H9 (cell line): ENCODE data around the gene IFI27. TPM values are rescaled to one million over a fixed set of nuclear protein-coding genes. Genes with fewer than 3 reads are reported as not detected.

Experiments used
- DNase-seq: peaks from one replicate; pipeline ENCODE4 v3.0.0-alpha.2; 2017
- H2AFZ ChIP-seq: one replicate; pipeline ENCODE4 v1.6.1; 2013; ENCODE audit warnings: mild to moderate bottlenecking, low read length, control low read depth, moderate library complexity
- H2AK5ac ChIP-seq: 2 replicates; pipeline ENCODE4 v1.6.1; 2013; ENCODE audit warnings: low read length, control low read depth, mixed read lengths; ENCODE audit not compliant: insufficient read length
- H2BK120ac ChIP-seq: one replicate; pipeline ENCODE4 v1.6.1; 2013; ENCODE audit warnings: low read depth, mild to moderate bottlenecking, low read length, control low read depth, inconsistent platforms; ENCODE audit not compliant: poor library complexity, severe bottlenecking
- H2BK12ac ChIP-seq: 2 replicates; pipeline ENCODE4 v1.6.1; 2013; ENCODE audit warnings: low read length, control low read depth, mixed read lengths, low read depth; ENCODE audit not compliant: insufficient read length
- H2BK15ac ChIP-seq: 2 replicates; pipeline ENCODE4 v1.6.1; 2013; ENCODE audit warnings: low read depth, low read length, control low read depth
- H2BK20ac ChIP-seq: one replicate; pipeline ENCODE4 v1.6.1; 2013; ENCODE audit warnings: low read depth, mild to moderate bottlenecking, low read length, control low read depth, inconsistent platforms; ENCODE audit not compliant: poor library complexity, severe bottlenecking
- H2BK5ac ChIP-seq: 2 replicates; pipeline ENCODE4 v1.6.1; 2013; ENCODE audit warnings: low read length, control low read depth, mixed read lengths; ENCODE audit not compliant: insufficient read length
- H3K14ac ChIP-seq: 2 replicates; pipeline ENCODE4 v1.6.1; 2013; ENCODE audit warnings: low read length, control low read depth; ENCODE audit not compliant: insufficient read depth
- H3K18ac ChIP-seq: 2 replicates; pipeline ENCODE4 v1.6.1; 2013; ENCODE audit warnings: low read depth, mild to moderate bottlenecking, mixed read lengths, low read length, control low read depth; ENCODE audit not compliant: insufficient read length
- H3K23ac ChIP-seq: 2 replicates; pipeline ENCODE4 v1.6.1; 2013; ENCODE audit warnings: low read length, control low read depth, mixed read lengths, low read depth; ENCODE audit not compliant: insufficient read length
- H3K23me2 ChIP-seq: 2 replicates; pipeline ENCODE4 v1.6.1; 2013; ENCODE audit warnings: low read depth, mild to moderate bottlenecking, mixed read lengths, low read length, control low read depth; ENCODE audit not compliant: insufficient read length, poor library complexity, severe bottlenecking
- H3K27ac ChIP-seq: 2 replicates; pipeline ENCODE4 v1.5.1; 2013; ENCODE audit warnings: low read length, control low read depth, mixed read lengths, low read depth; ENCODE audit not compliant: insufficient read length
- H3K27me3 ChIP-seq: 2 replicates; pipeline ENCODE4 v1.6.1; 2013; ENCODE audit warnings: low read length, control low read depth, inconsistent platforms; ENCODE audit not compliant: insufficient read depth
- H3K4ac ChIP-seq: 2 replicates; pipeline ENCODE4 v1.6.1; 2013; ENCODE audit warnings: low read depth, mild to moderate bottlenecking, control low read depth, inconsistent platforms, low read length, moderate library complexity
- H3K4me1 ChIP-seq: 2 replicates; pipeline ENCODE4 v1.6.1; 2013; ENCODE audit warnings: low read length, control low read depth, inconsistent platforms; ENCODE audit not compliant: insufficient read depth
- H3K4me2 ChIP-seq: 2 replicates; pipeline ENCODE4 v1.6.1; 2013; ENCODE audit warnings: low read length, control low read depth, mixed read lengths; ENCODE audit not compliant: insufficient read length, insufficient read depth
- H3K56ac ChIP-seq: 2 replicates; pipeline ENCODE4 v1.6.1; 2013; ENCODE audit warnings: low read depth, mild to moderate bottlenecking, mixed read lengths, low read length, control low read depth; ENCODE audit not compliant: insufficient read length
- H3K79me1 ChIP-seq: 2 replicates; pipeline ENCODE4 v1.6.1; 2013; ENCODE audit warnings: low read depth, mild to moderate bottlenecking, moderate library complexity, low read length, control low read depth, inconsistent platforms; ENCODE audit not compliant: insufficient read depth, poor library complexity, severe bottlenecking
- H3K79me2 ChIP-seq: 2 replicates; pipeline ENCODE4 v1.6.1; 2013; ENCODE audit warnings: low read length, control low read depth, inconsistent platforms; ENCODE audit not compliant: insufficient read depth
- H3K9ac ChIP-seq: 2 replicates; pipeline ENCODE4 v1.6.1; 2013; ENCODE audit warnings: low read length, control low read depth, mixed read lengths; ENCODE audit not compliant: insufficient read length; ENCODE audit errors: extremely low read depth
- H3K9me3 ChIP-seq: one replicate; pipeline ENCODE4 v1.6.1; 2013; ENCODE audit warnings: low read depth, low read length, inconsistent platforms; ENCODE audit not compliant: control insufficient read depth
- H3T11ph ChIP-seq: one replicate; pipeline ENCODE4 v1.6.1; 2013; ENCODE audit warnings: mild to moderate bottlenecking, low read length, control low read depth, inconsistent platforms
- H4K20me1 ChIP-seq: one replicate; pipeline ENCODE4 v1.6.1; 2013; ENCODE audit not compliant: control insufficient read depth, insufficient read length, insufficient read depth
- H4K5ac ChIP-seq: 2 replicates; pipeline ENCODE4 v1.6.1; 2013; ENCODE audit warnings: low read depth, mild to moderate bottlenecking, mixed read lengths, low read length, control low read depth; ENCODE audit not compliant: insufficient read length
- H4K8ac ChIP-seq: replicated peaks from 2 replicates; pipeline ENCODE4 v1.6.1; 2013; ENCODE audit warnings: low read length, control low read depth, mixed read lengths, low read depth; ENCODE audit not compliant: insufficient read length
- H4K91ac ChIP-seq: 2 replicates; pipeline ENCODE4 v1.6.1; 2013; ENCODE audit warnings: low read depth, mild to moderate bottlenecking, moderate library complexity, mixed read lengths, low read length, control low read depth; ENCODE audit not compliant: insufficient read length
- H3K27ac Mint-ChIP-seq, 3 experiments: 2 replicates in 2 of 3; 3 replicates in 1 of 3; pipeline ENCODE4 v1.8.0; 2020 to 2021; ENCODE audit warnings: mixed read lengths in 3 of 3, mild to moderate bottlenecking in 1 of 3, moderate library complexity in 1 of 3
- H3K27me3 Mint-ChIP-seq: 2 replicates; pipeline ENCODE4 v1.8.0; 2021; ENCODE audit warnings: low read depth, mild to moderate bottlenecking, moderate library complexity, mixed read lengths
- H3K36me3 Mint-ChIP-seq, 3 experiments: 2 replicates in 2 of 3; 3 replicates in 1 of 3; pipeline ENCODE4 v1.8.0; 2020 to 2021; ENCODE audit warnings: low read depth in 3 of 3, mixed read lengths in 3 of 3; ENCODE audit not compliant: insufficient read depth in 1 of 3
- H3K4me1 Mint-ChIP-seq, 2 experiments: 2 replicates each; pipeline ENCODE4 v1.8.0; 2020; ENCODE audit warnings: mixed read lengths in 2 of 2
- H3K4me3 Mint-ChIP-seq, 2 experiments: 2 replicates in 1 of 2; 3 replicates in 1 of 2; pipeline ENCODE4 v1.8.0; 2020 to 2021; ENCODE audit warnings: mild to moderate bottlenecking in 2 of 2, mixed read lengths in 2 of 2, moderate library complexity in 1 of 2
- H3K9me3 Mint-ChIP-seq, 2 experiments: 2 replicates in 1 of 2; 3 replicates in 1 of 2; pipeline ENCODE4 v1.8.0; 2020; ENCODE audit warnings: mild to moderate bottlenecking in 2 of 2, mixed read lengths in 2 of 2, moderate library complexity in 1 of 2
- CTCF ChIP-seq: fragments of 200-600 bp; sonication (generic); conservative IDR thresholded peaks from 3 replicates; pipeline ENCODE4 v1.8.0; 2021; ENCODE audit warnings: antibody characterized with exemption, mild to moderate bottlenecking
- WGBS: extraction: QIAGEN DNeasy Blood & Tissue Kit; methylation state at CpG from one replicate; pipeline ENCODE4 v1.1.7; 2013; ENCODE audit warnings: missing lambda C conversion rate, low lambda C conversion rate, mixed read lengths; ENCODE audit not compliant: insufficient read length; ENCODE audit errors: extremely low coverage; 5-methylcytosine and 5-hydroxymethylcytosine counted together
- total RNA-seq: library from RNA; stranded (reverse); gene quantifications from 2 replicates; pipeline ENCODE4 v1.2.1, GENCODE V29; 2021

The IFI27 gene
- total RNA-seq, 1 experiment from 2014 or later, result 1.7 TPM

GRCh38 chr14:94165744-94166143, 55.2 kb downstream of the IFI27 start:
- Histone ChIP-seq H2AK5ac (no peak overlapping the region), H4K20me1 (no peaks in the 10 kb centered on the region), H3K56ac (no peak overlapping the region), H3K27ac (no peak overlapping the region), H3K4me2 (no peak overlapping the region), H3K23ac (no peak overlapping the region), H3T11ph (no peak overlapping the region), H3K4me1 (0 out of 2 replicates have a peak, but pooled peaks cover 2% of the 10 kb centered on the region), H3K79me2 (no peaks in the 10 kb centered on the region), H3K9me3 (no peaks in the 10 kb centered on the region), H3K79me1 (no peaks in the 10 kb centered on the region), H2AFZ (no peak overlapping the region), H3K4ac (no peak overlapping the region), H3K27me3 (no peaks in the 10 kb centered on the region), H2BK15ac (no peak overlapping the region), H3K9ac (no peak overlapping the region), H3K14ac (no peak overlapping the region), H2BK20ac (no peak overlapping the region), H2BK120ac (no peak overlapping the region), H3K18ac (no peak overlapping the region), H4K5ac (no peak overlapping the region), H4K8ac (no peak overlapping the region), H2BK5ac (no peak overlapping the region), H4K91ac (no peak overlapping the region), H2BK12ac (no peak overlapping the region), H3K23me2 (no peaks in the 10 kb centered on the region)
- Mint-ChIP-seq H3K27me3 (peaks cover 4% of the 10 kb centered on the region), H3K9me3 (no peaks in the 10 kb centered on the region), H3K4me1 (peaks cover 20 to 24% of the 10 kb centered on the region in 2 experiments), H3K4me3 (peak overlapping the region in 1 of 2 experiments; percentile 54; a peak in 2 of 5 replicates), H3K27ac (peak overlapping the region in 1 of 3 experiments; percentile 44; a peak in 1 of 7 replicates), H3K36me3 (no peaks in the 10 kb centered on the region)
- no peak for TF ChIP-seq CTCF
- DNase-seq, result peak; percentile 46
- no CpG with 5 or more reads among the region's 3 CpGs for WGBS

Other genes starting within 250 kb of the IFI27 start
- not detected in 2 replicates for gene FAM181A, start 183.4 kb upstream of the IFI27 start, total RNA-seq
- 0.35 and 1.3 TPM in 2 replicates for gene ASB2, start 134.2 kb upstream of the IFI27 start, total RNA-seq
- gene CCDC197, start 113.4 kb upstream of the IFI27 start, total RNA-seq, result not detected in 2 replicates
- 3.6 and 3.7 TPM in 2 replicates for gene OTUB2, start 84.4 kb upstream of the IFI27 start, total RNA-seq
- 172 TPM in 2 replicates for gene DDX24, start 29.5 kb upstream of the IFI27 start, total RNA-seq
- gene IFI27L1, start 29.4 kb upstream of the IFI27 start, total RNA-seq, result 27.4 TPM in 2 replicates
- gene IFI27L2, start 18.9 kb downstream of the IFI27 start, total RNA-seq, result 28.6 and 32.5 TPM in 2 replicates
- gene PPP4R4, start 63.6 kb downstream of the IFI27 start, total RNA-seq, result 3.9 and 5.1 TPM in 2 replicates
- gene SERPINA10, start 182.5 kb downstream of the IFI27 start, total RNA-seq, result not detected in 2 replicates
- gene SERPINA6, start 212.6 kb downstream of the IFI27 start, total RNA-seq, result not detected in 2 replicates